Measurements from ENCODE around the gene N4BP2L1.

Gene N4BP2L1

DNA sequence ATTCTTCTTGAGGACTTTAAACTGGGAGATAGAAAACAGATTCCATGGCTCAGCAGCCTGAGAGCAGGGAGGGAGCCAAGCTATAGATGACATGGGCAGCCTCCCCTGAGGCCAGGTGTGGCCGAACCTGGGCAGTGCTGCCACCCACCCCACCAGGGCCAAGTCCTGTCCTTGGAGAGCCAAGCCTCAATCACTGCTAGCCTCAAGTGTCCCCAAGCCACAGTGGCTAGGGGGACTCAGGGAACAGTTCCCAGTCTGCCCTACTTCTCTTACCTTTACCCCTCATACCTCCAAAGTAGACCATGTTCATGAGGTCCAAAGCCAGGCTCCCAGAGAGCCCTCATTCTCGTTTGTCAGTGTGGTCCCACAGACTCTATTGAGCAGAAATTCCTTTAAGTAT lies 8.1 kb downstream of the N4BP2L1 start:
- H3K4me3 Mint-ChIP-seq = no peak overlapping the region
- no peak for ATAC-seq
- H3K27me3 Mint-ChIP-seq = no peaks in the 10 kb centered on the region
- DNase-seq = no peak
- H3K9me3 Mint-ChIP-seq = peaks cover 22 to 31% of the 10 kb centered on the region in 2 donors
- peaks cover 34% of the 10 kb centered on the region for H3K4me1 Mint-ChIP-seq
- H3K27ac Mint-ChIP-seq = peak overlapping the region in 1 of 2 donors; percentile 63

DNA sequence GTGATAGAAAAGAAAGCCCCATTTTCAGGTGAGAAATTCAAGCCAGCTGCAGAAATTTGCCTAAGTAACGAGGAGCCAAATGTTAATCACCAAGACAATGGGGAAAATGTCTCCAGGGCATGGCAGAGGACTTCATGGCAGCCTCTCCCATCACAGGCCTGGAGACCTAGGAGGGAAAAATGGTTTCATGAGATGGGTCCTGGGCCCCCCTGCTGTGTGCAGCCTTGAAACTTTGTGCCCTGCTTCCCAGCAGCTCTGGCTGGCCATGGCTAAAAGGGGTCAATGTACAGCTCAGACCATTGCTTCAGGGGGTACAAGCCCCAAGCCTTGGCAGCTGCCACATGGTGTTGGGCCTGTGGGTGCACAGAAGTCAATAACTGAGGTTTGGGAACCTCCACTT lies 9.9 kb downstream of the N4BP2L1 start:
- Mint-ChIP-seq H3K27me3 (no peaks in the 10 kb centered on the region), H3K4me3 (no peak overlapping the region), H3K9me3 (peaks cover 22 to 31% of the 10 kb centered on the region in 2 donors), H3K27ac (peak overlapping the region in 1 of 2 donors; percentile 67), H3K4me1 (peaks cover 18% of the 10 kb centered on the region)
- DNase-seq = no peak
- no peak for ATAC-seq

DNA sequence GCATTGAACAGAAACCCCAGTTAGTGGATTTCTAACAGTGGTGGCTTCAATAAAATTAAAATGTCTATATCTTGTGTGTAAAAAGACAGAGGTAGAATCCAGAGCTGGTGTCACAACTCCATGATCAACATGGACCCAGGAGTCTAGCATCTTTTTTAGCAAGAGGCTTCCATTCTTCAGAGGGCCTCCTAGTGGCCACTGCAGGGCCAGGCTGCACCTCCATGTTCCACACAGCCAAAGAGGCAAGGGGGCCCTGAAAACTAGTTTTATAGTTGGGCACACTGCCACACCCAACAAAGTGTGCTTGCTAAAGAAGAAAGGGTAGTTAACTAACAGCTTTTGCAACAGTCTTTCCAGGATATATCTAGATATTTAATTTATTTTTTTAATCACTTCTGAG lies 12.9 kb downstream of the N4BP2L1 start:
- H3K27ac Mint-ChIP-seq = no peak overlapping the region
- peaks cover 19 to 27% of the 10 kb centered on the region in 2 donors for H3K9me3 Mint-ChIP-seq
- peaks cover 24% of the 10 kb centered on the region for H3K4me1 Mint-ChIP-seq
- DNase-seq (no peak), ATAC-seq (peak; percentile 62)
- H3K27me3 Mint-ChIP-seq = no peaks in the 10 kb centered on the region
- no peak overlapping the region for H3K4me3 Mint-ChIP-seq

DNA sequence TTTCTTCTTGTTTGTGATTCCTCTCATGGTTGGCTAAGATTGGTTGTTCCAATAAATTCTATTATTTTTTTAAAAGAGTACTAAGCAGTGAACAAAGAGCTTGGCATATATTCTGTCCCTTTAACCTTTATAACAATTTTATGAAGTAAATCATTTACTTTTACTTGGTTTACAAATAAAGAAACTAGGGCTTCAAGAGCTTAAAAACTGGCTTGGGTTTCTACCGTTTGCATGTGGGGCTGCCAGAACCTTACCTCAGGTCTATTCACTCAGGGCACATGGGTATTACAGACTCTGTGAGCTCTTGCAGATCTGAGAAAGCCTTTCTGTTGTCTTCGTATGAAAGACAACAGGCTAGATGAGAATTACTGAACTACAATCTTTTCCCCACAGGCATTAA lies 13.3 kb downstream of the N4BP2L1 start:
- H3K4me3 Mint-ChIP-seq = no peak overlapping the region
- DNase-seq = no peak
- no peak for ATAC-seq
- H3K9me3 Mint-ChIP-seq = peaks cover 15 to 23% of the 10 kb centered on the region in 2 donors
- no peak overlapping the region for H3K27ac Mint-ChIP-seq
- H3K27me3 Mint-ChIP-seq = no peaks in the 10 kb centered on the region
- H3K4me1 Mint-ChIP-seq = peaks cover 28% of the 10 kb centered on the region

DNA sequence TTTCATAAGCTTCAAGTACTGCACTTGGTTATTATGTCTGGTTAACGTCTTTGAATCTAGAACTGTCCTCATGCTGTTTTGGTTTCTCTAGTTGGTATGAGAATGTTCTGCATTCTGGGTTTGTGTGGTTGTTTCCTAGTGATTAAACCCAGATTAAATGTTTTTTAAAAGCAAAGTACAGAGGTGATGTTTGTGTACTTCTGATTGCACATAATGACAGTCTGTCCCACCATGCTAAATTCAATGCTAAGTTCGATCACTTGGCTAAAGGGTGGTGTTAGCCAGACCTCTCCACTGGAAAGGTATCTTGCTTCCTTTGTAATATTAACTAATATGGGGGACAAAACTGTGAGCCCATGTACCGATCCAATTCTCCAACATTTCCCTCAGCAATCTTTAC lies 14.6 kb downstream of the N4BP2L1 start:
- Mint-ChIP-seq H3K4me3 (no peak overlapping the region), H3K27ac (no peak overlapping the region), H3K4me1 (peaks cover 36% of the 10 kb centered on the region), H3K9me3 (peaks cover 5 to 11% of the 10 kb centered on the region in 2 donors), H3K27me3 (no peaks in the 10 kb centered on the region)
- ATAC-seq = no peak
- no peak for DNase-seq

DNA sequence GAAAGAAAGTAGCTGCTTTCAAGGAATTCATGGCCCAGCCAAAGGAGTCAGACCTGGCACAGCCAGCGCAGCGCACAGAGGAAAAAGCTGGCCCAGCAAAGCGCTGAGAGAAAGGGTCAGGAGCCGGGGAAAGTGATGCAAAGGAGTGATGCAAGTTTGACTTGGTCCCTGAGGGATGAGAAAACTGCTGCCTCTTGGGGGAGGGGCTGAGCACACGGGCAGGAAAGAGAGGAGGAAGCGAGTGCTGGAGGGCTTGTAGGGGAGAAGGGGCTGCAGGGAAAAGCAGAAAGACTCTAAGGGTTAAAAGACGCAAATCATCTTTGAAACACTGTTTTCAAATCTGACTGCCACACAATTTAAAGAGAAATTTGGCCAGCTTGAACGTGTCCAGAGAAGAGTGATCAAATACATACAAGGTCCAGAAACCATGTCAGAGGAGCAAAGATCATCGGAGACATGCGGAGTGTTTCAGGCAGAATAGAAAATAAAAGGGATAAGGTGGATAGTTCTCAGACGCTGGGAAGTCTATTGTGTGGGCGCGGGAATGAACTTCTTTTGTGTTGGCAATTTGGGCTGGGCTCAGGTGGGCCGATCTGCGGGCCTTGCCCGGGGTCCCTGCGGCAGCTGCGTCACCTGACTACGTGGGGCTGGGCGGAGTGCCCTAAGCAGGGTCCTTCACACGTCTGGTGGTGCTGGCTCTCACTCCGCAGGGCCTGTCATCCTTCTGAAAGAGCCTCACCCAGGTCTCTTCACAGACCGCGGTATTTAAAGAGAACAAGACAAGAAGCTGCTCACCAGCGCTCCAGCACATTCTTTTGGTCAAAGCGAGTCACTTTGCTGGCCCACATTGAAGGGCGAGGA lies 18.1 kb downstream of the N4BP2L1 start:
- no peaks in the 10 kb centered on the region for H3K9me3 Mint-ChIP-seq
- peaks cover 34% of the 10 kb centered on the region for H3K4me1 Mint-ChIP-seq
- no peaks in the 10 kb centered on the region for H3K27me3 Mint-ChIP-seq
- DNase-seq (no peak), ATAC-seq (no peak)
- H3K4me3 Mint-ChIP-seq = no peak overlapping the region
- H3K27ac Mint-ChIP-seq = no peak overlapping the region

DNA sequence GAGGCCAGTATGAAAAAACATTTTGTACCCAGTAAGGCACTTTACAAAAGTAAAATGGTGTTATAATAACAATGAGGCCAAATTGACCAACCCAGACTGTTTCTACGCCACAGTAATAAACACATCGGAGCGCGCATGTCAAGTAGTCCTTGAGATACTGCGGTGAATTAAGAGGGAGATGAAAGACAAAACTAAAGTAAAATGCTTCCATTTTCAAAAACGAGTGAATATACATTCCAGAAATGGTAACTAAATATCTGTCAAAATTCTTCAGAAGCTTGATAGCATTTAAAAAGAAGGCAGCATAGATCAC lies 19.0 kb downstream of the N4BP2L1 start:
- no peak overlapping the region for H3K27ac Mint-ChIP-seq
- no peaks in the 10 kb centered on the region for H3K27me3 Mint-ChIP-seq
- ATAC-seq (no peak), DNase-seq (no peak)
- no peak overlapping the region for H3K4me3 Mint-ChIP-seq
- H3K4me1 Mint-ChIP-seq = peaks cover 34% of the 10 kb centered on the region
- H3K9me3 Mint-ChIP-seq = no peaks in the 10 kb centered on the region

DNA sequence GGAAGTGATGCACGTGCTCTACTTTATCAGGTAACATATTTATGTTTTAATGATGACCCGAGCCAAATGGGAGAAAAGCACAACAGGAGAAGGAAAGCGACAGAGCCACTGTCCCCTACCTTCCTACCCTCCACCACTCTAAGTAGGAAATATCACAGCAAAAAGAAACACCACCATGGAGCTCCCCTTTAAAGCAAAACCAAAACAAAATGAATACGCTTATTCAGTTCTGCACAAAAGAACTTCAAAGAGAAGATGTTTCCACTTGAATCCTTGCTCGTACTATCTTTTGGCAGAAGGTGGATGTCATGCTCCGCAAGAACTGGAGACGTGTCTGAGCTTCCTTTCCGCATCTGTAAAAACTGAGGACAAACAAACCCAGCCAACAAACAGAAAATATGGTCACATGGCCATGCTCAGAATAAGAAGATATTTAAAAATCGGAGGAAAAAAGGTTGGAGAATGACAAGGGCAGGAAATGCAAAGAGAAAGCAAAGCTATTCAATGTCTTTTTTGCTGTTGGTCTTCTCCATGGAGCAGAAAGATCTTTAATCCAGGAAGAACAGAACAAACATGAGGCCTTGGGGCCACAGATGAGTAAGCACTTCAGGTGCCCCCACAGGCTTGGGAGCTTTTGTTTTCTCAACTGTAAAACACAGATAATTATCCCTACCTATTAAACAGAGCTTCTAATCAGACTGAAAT lies 19.5 kb downstream of the N4BP2L1 start:
- H3K27ac Mint-ChIP-seq = peak overlapping the region in 1 of 2 donors; percentile 89

DNA sequence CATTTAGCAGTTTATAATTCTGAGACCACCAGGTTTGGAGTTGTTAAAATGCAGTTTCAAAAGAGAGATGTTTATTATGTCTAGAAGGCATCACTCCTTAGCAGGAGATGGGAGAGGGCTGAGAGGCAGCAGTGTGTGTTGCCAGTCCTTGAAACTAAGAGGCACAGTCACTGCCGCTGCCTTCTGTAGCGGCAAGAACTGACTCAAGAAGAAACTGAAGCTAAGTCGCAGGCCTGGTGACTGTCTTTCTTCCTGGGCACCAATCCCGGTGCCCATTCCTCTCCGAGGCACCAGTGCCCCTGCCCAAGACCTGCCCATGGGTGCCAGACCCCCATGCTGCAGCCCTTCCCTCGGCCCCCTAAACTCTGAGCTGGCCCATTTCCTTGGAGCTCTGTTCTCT lies 20.1 kb downstream of the N4BP2L1 start:
- peak overlapping the region in 1 of 2 donors; percentile 86 for H3K27ac Mint-ChIP-seq

More for the DNA sequence above, 19.5 kb downstream of the N4BP2L1 start:
- Mint-ChIP-seq H3K9me3 (no peaks in the 10 kb centered on the region), H3K4me1 (peaks cover 34% of the 10 kb centered on the region), H3K4me3 (no peak overlapping the region), H3K27me3 (no peaks in the 10 kb centered on the region)
- ATAC-seq (no peak), DNase-seq (no peak)

DNA sequence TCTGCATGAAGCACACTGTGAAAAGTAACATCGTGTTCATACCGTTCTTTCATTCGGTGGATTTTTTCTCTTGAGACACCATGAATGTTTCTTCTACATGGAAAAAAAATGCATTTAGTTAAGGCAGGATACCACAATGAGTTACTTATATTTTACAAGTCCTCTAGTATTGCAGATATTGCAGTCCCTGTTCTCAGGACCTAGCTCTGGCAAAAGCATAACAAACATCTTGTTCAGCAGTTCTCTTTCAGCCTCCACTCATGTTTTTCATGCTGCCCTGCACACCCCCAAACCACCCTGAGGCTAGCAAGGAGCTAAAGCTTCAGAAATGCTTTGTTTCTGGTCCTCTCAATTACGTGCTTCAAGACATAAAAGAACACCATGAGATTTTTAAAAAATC lies 24.8 kb downstream of the N4BP2L1 start:
- ATAC-seq (no peak), DNase-seq (no peak)
- no peaks in the 10 kb centered on the region for H3K27me3 Mint-ChIP-seq
- no peak overlapping the region for H3K27ac Mint-ChIP-seq
- no peak overlapping the region for H3K4me3 Mint-ChIP-seq
- no peaks in the 10 kb centered on the region for H3K9me3 Mint-ChIP-seq
- peaks cover 9% of the 10 kb centered on the region for H3K4me1 Mint-ChIP-seq

More for the DNA sequence above, 20.1 kb downstream of the N4BP2L1 start:
- ATAC-seq (no peak), DNase-seq (no peak)
- H3K9me3 Mint-ChIP-seq = no peaks in the 10 kb centered on the region
- peaks cover 34% of the 10 kb centered on the region for H3K4me1 Mint-ChIP-seq
- H3K27me3 Mint-ChIP-seq = no peaks in the 10 kb centered on the region
- no peak overlapping the region for H3K4me3 Mint-ChIP-seq

DNA sequence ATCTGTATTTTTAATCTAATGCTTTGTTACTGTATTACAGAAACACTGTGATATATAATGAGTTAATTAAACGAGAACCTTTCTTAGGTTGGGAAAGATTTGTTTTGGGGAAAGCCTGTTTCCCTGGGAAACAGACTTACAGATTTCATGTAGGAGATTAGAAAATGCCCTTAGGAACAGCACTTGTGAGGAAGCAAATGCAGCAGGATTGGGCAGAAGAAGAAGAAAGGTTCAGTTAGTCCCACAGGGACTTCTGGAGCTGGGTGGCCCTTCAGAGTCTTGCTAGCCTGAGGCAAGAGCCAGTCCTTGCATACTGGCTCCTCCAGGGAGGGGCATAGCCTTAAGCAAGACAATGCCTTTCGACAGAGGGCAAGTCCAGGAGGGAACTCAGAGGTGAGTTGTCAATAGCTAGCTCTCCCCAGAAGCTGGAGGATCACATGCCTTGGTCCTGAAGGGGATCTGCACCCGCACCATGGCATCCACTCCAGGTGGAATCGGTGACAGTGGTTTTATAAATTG lies 36.8 kb downstream of the N4BP2L1 start:
- Mint-ChIP-seq H3K27me3 (no peaks in the 10 kb centered on the region), H3K4me1 (peaks cover 29% of the 10 kb centered on the region), H3K9me3 (no peaks in the 10 kb centered on the region), H3K4me3 (no peak overlapping the region), H3K27ac (no peak overlapping the region)
- DNase-seq (no peak), ATAC-seq (no peak)

DNA sequence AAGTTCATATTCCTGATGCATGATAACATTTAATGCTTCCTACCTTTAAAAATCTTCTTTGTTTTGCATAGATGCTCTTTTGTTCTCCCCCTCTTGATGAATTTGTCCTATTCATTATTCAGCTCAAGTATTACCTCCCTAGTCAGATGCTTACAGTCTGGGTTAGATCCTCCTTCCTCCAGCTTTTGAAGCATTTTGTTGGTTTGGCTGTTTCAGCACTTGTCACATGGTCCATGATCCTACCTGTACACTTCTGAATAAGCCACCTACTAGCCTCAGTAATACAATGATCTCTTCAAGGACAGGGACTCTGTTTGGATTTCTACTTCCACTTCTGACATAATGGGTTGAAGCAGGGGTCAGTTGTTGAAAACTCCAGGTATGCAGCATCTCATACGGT lies 37.4 kb downstream of the N4BP2L1 start:
- Mint-ChIP-seq H3K27me3 (no peaks in the 10 kb centered on the region), H3K9me3 (no peaks in the 10 kb centered on the region), H3K4me1 (peaks cover 29% of the 10 kb centered on the region), H3K4me3 (no peak overlapping the region), H3K27ac (peak overlapping the region in 1 of 2 donors; percentile 6)
- no peak for ATAC-seq
- no peak for DNase-seq

DNA sequence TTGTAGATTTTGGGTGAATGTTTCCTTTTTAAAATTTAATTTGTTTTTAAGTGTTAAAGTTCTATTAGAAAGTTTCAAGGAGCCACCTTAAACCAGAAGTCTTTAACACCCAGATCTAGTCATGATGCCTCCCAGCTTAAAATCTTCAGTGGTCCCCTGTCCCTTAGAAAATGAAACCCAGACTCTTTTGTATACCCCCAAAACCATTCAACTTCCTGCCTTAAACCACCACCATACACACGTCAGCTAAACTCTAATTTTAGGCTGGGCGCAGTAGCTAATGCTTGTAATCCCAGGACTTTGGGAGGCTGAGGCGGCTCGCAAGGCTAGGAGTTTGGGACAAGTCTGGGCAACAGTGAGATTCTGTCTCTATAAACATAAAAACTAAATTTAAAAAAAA lies 37.9 kb downstream of the N4BP2L1 start:
- peaks cover 29% of the 10 kb centered on the region for H3K4me1 Mint-ChIP-seq
- peak overlapping the region in 1 of 2 donors; percentile 34 for H3K27ac Mint-ChIP-seq
- no peaks in the 10 kb centered on the region for H3K9me3 Mint-ChIP-seq
- DNase-seq = no peak
- ATAC-seq = peak; percentile 71
- peak overlapping the region in 1 of 2 donors; percentile 5 for H3K4me3 Mint-ChIP-seq
- H3K27me3 Mint-ChIP-seq = no peaks in the 10 kb centered on the region

DNA sequence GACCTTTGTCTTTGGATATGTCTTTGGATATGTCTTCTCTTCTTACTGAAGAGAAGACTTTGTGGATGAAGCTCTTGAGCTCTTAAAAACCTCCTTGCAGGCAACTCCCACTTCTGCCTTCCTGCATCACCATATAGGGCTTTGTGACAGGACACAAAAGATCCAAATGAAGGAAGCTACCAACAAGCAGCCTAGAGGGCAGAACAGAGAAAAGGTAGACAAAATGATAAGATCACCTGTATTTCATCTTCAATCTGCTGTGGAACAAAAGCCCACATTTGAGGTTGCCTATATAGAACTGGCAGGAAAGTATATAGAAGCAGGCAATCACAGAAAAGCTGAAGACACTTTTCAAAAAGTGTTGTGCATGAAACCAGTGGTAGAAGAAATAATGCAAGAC lies 42.5 kb downstream of the N4BP2L1 start:
- DNase-seq = no peak
- no peak for ATAC-seq
- H3K9me3 Mint-ChIP-seq = no peaks in the 10 kb centered on the region
- H3K27ac Mint-ChIP-seq = no peak overlapping the region
- H3K27me3 Mint-ChIP-seq = no peaks in the 10 kb centered on the region
- no peak overlapping the region for H3K4me3 Mint-ChIP-seq
- H3K4me1 Mint-ChIP-seq = peaks cover 19% of the 10 kb centered on the region

DNA sequence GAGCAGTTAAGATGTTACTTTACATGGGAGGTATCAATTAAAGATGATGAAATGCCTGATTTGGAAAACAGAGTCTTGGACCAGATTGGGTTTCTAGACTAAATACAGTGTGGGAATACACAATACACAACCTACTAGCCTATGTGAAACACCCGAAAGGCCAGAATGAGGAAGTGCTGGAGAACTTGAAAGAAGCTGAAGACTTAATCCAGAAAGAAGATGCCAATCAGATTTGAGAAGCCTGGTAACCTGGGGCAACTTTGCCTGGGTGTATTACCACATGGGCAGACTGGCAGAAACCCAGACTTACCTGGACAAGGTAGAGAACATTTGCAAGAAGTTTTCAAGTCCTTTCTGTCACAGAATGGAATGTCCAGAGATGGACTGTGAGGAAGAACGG lies 43.2 kb downstream of the N4BP2L1 start:
- Mint-ChIP-seq H3K9me3 (no peaks in the 10 kb centered on the region), H3K27me3 (no peaks in the 10 kb centered on the region), H3K27ac (no peak overlapping the region), H3K4me3 (no peak overlapping the region), H3K4me1 (peaks cover 12% of the 10 kb centered on the region)
- no peak for DNase-seq
- ATAC-seq = no peak

All from stimulated activated naive CD8-positive, alpha-beta T cell treated with anti-CD3 and anti-CD28 coated beads, Interleukin-15, amount 100 ng/mL, for 72 hours (primary cell).